Hepatocyte (in vitro differentiated cells): ENCODE results near the gene SPRYD3. TPM values are rescaled to one million over a fixed set of nuclear protein-coding genes. Genes with fewer than 3 reads are reported as not detected.

Source experiments
- DNase-seq: peaks from one replicate; pipeline ENCODE4 v3.0.0-alpha.2; 2016; ENCODE audit warnings: low spot score
- H2AFZ ChIP-seq: fragments of 200-600 bp; sonication (generic); 2 replicates; pipeline ENCODE4 v1.6.0; 2016; ENCODE audit warnings: antibody characterized with exemption, mild to moderate bottlenecking
- H3K27ac ChIP-seq: fragments of 200-600 bp; sonication (generic); 2 replicates; pipeline ENCODE4 v1.5.1; 2016; ENCODE audit warnings: mild to moderate bottlenecking
- H3K27me3 ChIP-seq: fragments of 200-600 bp; sonication (generic); 2 replicates; pipeline ENCODE4 v1.6.1; 2016
- H3K36me3 ChIP-seq: fragments of 200-600 bp; sonication (generic); replicated peaks from 2 replicates; pipeline ENCODE4 v1.5.1; 2016; ENCODE audit warnings: low read depth; ENCODE audit not compliant: insufficient read depth
- H3K4me1 ChIP-seq: fragments of 200-600 bp; sonication (generic); 2 replicates; pipeline ENCODE4 v1.5.1; 2016; ENCODE audit warnings: mild to moderate bottlenecking, moderate library complexity; ENCODE audit not compliant: insufficient read depth
- H3K4me2 ChIP-seq: fragments of 200-600 bp; sonication (generic); 2 replicates; pipeline ENCODE4 v1.6.0; 2016
- H3K4me3 ChIP-seq: fragments of 200-600 bp; sonication (generic); 2 replicates; pipeline ENCODE4 v1.5.1; 2016; ENCODE audit warnings: mild to moderate bottlenecking
- H3K79me2 ChIP-seq: fragments of 200-600 bp; sonication (generic); 2 replicates; pipeline ENCODE4 v1.6.0; 2017; ENCODE audit warnings: mild to moderate bottlenecking
- H3K9me2 ChIP-seq: fragments of 200-600 bp; sonication (generic); replicated peaks from 2 replicates; pipeline ENCODE4 v1.6.0; 2017; ENCODE audit warnings: mild to moderate bottlenecking; ENCODE audit not compliant: insufficient read depth
- H3K9me3 ChIP-seq: fragments of 200-600 bp; sonication (generic); 2 replicates; pipeline ENCODE4 v1.5.1; 2016; ENCODE audit warnings: low read depth, mild to moderate bottlenecking
- H4K20me1 ChIP-seq: fragments of 200-600 bp; sonication (generic); 2 replicates; pipeline ENCODE4 v1.6.0; 2016; ENCODE audit warnings: mild to moderate bottlenecking; ENCODE audit not compliant: insufficient read depth, poor library complexity, severe bottlenecking
- EZH2 ChIP-seq: fragments of 200-600 bp; sonication (generic); IDR thresholded peaks from 2 replicates; pipeline ENCODE4 v1.6.1; 2016; ENCODE audit warnings: antibody characterized with exemption, mild to moderate bottlenecking, borderline replicate concordance
- EZH2phosphoT487 ChIP-seq: fragments of 200-600 bp; sonication (generic); IDR thresholded peaks from one replicate; pipeline ENCODE4 v1.6.1; 2018; ENCODE audit warnings: antibody characterized with exemption, mild to moderate bottlenecking, low read depth, moderate library complexity; ENCODE audit not compliant: unreplicated experiment, severe bottlenecking
- WGBS: methylation state at CpG from one replicate; pipeline ENCODE4 v1.1.6; 2016; ENCODE audit warnings: low lambda C conversion rate; ENCODE audit errors: missing lambda C conversion rate; 5-methylcytosine and 5-hydroxymethylcytosine counted together
- polyA plus RNA-seq: library from polyadenylated mRNA; unstranded; fragments of >200 nt; fragmentation: Nextera tagmentation; extraction: Ambion mirVana; gene quantifications from 2 replicates; pipeline ENCODE4 v1.2.1, GENCODE V29; 2016
- total RNA-seq: library from RNA; depleted of rRNA; stranded (reverse); fragments of >200 nt; gene quantifications from 2 replicates; pipeline ENCODE4 v1.2.3, GENCODE V29; 2014
- TF ChIP-seq, protein P1 (sequence below): fragments of 200-600 bp; sonication (generic); IDR thresholded peaks from 2 replicates; pipeline ENCODE4 v1.5.1; 2016; ENCODE audit warnings: antibody characterized with exemption, mild to moderate bottlenecking; ENCODE audit not compliant: poor library complexity

The SPRYD3 gene
- total and polyA plus RNA-seq, 2 experiments from 2014 or later = 20.9 to 24.6 TPM

- peaks cover 39% of the 10 kb centered on the region for H3K79me2 ChIP-seq
- no peak overlapping the region for H3K4me3 ChIP-seq
- TF ChIP-seq, protein P1, sequence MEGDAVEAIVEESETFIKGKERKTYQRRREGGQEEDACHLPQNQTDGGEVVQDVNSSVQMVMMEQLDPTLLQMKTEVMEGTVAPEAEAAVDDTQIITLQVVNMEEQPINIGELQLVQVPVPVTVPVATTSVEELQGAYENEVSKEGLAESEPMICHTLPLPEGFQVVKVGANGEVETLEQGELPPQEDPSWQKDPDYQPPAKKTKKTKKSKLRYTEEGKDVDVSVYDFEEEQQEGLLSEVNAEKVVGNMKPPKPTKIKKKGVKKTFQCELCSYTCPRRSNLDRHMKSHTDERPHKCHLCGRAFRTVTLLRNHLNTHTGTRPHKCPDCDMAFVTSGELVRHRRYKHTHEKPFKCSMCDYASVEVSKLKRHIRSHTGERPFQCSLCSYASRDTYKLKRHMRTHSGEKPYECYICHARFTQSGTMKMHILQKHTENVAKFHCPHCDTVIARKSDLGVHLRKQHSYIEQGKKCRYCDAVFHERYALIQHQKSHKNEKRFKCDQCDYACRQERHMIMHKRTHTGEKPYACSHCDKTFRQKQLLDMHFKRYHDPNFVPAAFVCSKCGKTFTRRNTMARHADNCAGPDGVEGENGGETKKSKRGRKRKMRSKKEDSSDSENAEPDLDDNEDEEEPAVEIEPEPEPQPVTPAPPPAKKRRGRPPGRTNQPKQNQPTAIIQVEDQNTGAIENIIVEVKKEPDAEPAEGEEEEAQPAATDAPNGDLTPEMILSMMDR = peak; percentile 18
- no peak for TF ChIP-seq EZH2phosphoT487
- H2AFZ ChIP-seq = no peak overlapping the region
- peaks cover 79% of the 10 kb centered on the region for H3K4me1 ChIP-seq
- no peaks in the 10 kb centered on the region for H3K27me3 ChIP-seq
- no peaks in the 10 kb centered on the region for H3K9me3 ChIP-seq
- H3K36me3 ChIP-seq = no peaks in the 10 kb centered on the region
- peak; percentile 55 for DNase-seq
- H4K20me1 ChIP-seq = no peaks in the 10 kb centered on the region
- H3K9me2 ChIP-seq = no peaks in the 10 kb centered on the region
- H3K27ac ChIP-seq = peak overlapping the region; percentile 99
- 35% methylated on average over 10 of the region's 10 CpGs for WGBS
- peak overlapping the region; percentile 83 for H3K4me2 ChIP-seq
Observed at GRCh38 chr12:53048033-53048779, 31.0 kb downstream of the SPRYD3 start.

- H3K9me3 ChIP-seq = no peaks in the 10 kb centered on the region
- TF ChIP-seq EZH2phosphoT487 (no peak), EZH2 (no peak)
- TF ChIP-seq, protein P1 = no peak
- peaks cover 71% of the 10 kb centered on the region for H3K4me1 ChIP-seq
- no peaks in the 10 kb centered on the region for H4K20me1 ChIP-seq
- no peak overlapping the region for H3K4me3 ChIP-seq
- no peak overlapping the region for H2AFZ ChIP-seq
- H3K9me2 ChIP-seq = no peaks in the 10 kb centered on the region
- peaks cover 36% of the 10 kb centered on the region for H3K79me2 ChIP-seq
- WGBS = 12% methylated on average over 21 of the region's 94 CpGs
- H3K27ac ChIP-seq = peak overlapping the region; percentile 99
- peak overlapping the region; percentile 83 for H3K4me2 ChIP-seq
- H3K36me3 ChIP-seq = no peaks in the 10 kb centered on the region
- peak; percentile 93 for DNase-seq
- no peaks in the 10 kb centered on the region for H3K27me3 ChIP-seq
Observed at GRCh38 chr12:53047221-53048032, 31.8 kb downstream of the SPRYD3 start.

DNA sequence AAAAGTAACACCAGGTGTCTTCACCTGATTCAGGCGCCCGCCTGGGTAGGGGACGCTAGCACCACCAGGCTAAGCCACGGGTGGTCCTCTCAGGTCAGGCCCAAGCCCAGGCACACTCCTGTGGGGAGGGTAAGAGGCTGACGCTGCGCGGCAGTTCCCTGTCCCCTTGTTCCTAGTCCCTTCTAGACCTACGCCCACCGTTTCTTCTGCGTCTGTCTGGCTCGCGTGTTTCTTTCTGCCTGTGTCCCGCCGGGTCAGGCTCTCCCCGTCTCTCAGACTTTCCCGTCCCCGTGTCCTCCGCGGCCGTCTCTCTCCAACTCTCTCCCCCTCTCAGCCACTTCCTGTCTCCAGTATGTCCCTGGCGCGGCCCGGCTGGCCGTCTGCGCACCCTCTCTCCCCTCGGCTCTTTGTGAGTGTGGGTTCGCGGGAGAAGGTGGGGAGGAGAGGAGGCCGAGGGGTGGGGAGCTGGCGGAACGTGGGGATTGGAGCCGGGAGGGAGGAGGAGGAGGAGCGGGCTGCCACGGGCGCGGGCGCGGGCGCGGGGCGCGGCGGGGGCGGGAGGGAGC, 32.5 kb downstream of the SPRYD3 start:
- peaks cover 64% of the 10 kb centered on the region for H3K4me1 ChIP-seq
- peak overlapping the region; percentile 94 for H3K27ac ChIP-seq
- H2AFZ ChIP-seq = peak overlapping the region; percentile 55
- no peak for TF ChIP-seq EZH2
- TF ChIP-seq, protein P1 = no peak
- peak overlapping the region; percentile 44 for H3K4me3 ChIP-seq
- H3K9me3 ChIP-seq = no peaks in the 10 kb centered on the region
- peaks cover 30% of the 10 kb centered on the region for H3K79me2 ChIP-seq
- no peaks in the 10 kb centered on the region for H4K20me1 ChIP-seq
- 1% methylated on average over 28 of the region's 44 CpGs for WGBS
- no peaks in the 10 kb centered on the region for H3K9me2 ChIP-seq
- no peaks in the 10 kb centered on the region for H3K27me3 ChIP-seq
- DNase-seq = no peak
- H3K36me3 ChIP-seq = no peaks in the 10 kb centered on the region
- peak overlapping the region; percentile 93 for H3K4me2 ChIP-seq
